Endothelial cell of umbilical vein (primary cell): ENCODE measurements around the gene ABTB1.

ENCODE experiments used
- EZH2 ChIP-seq: IDR thresholded peaks from 2 replicates; pipeline ENCODE4 v1.6.1; 2012; ENCODE audit warnings: borderline replicate concordance, low read depth, mild to moderate bottlenecking, moderate library complexity, low read length, inconsistent platforms; ENCODE audit not compliant: severe bottlenecking
- FOS ChIP-seq: IDR thresholded peaks from 2 replicates; pipeline ENCODE4 v1.6.1; 2011; ENCODE audit warnings: mild to moderate bottlenecking, low read length, moderate library complexity, borderline replicate concordance; ENCODE audit not compliant: insufficient read depth
- MYC ChIP-seq: IDR thresholded peaks from one replicate; pipeline ENCODE4 v1.6.1; 2011; ENCODE audit warnings: mild to moderate bottlenecking, low read depth, low read length
- POLR2A ChIP-seq: IDR thresholded peaks from 2 replicates; pipeline ENCODE4 v1.6.1; 2012; ENCODE audit warnings: low read depth, mild to moderate bottlenecking, control low read depth, low read length
- POLR2AphosphoS5 ChIP-seq: IDR thresholded peaks from 2 replicates; pipeline ENCODE4 v1.6.1; 2012; ENCODE audit warnings: low read depth, mild to moderate bottlenecking, control low read depth, low read length, moderate library complexity; ENCODE audit not compliant: insufficient read depth
- TF ChIP-seq, protein P1 (sequence below), 2 donors: IDR thresholded peaks; 1 replicate in 1 of 2; 2 replicates in 1 of 2; pipeline ENCODE4 v1.5.1; 2011; ENCODE audit warnings: low read length in 2 of 2, mild to moderate bottlenecking in 2 of 2, moderate library complexity in 2 of 2, control low read depth in 1 of 2, inconsistent platforms in 1 of 2, low read depth in 1 of 2; ENCODE audit not compliant: insufficient read depth in 1 of 2; ENCODE audit errors: extremely low read depth in 1 of 2
- TF ChIP-seq, protein P2 (sequence below): IDR thresholded peaks from 2 replicates; pipeline ENCODE4 v1.6.1; 2011; ENCODE audit not compliant: insufficient read depth, insufficient read length

DNA sequence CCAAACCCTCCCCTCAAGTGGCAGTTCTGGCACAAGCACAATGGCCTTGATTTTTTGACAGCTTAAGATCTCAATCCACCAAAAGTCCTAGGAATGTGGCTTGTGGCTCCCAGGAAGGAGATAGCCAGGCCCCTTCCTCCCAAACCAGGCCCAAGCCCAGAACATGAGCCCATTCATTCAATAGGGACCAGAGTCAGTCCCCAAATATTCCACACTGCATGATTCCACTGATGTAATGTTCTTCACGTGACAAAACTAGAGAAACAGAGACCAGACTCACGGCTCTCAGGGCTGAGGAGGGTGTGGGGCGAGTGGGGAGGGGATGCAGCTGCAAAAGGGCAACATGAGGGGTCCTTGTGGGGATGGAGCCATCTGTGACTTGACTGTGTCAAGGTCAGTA is 25.5 kb downstream of the ABTB1 start:
- TF ChIP-seq, protein P1, sequence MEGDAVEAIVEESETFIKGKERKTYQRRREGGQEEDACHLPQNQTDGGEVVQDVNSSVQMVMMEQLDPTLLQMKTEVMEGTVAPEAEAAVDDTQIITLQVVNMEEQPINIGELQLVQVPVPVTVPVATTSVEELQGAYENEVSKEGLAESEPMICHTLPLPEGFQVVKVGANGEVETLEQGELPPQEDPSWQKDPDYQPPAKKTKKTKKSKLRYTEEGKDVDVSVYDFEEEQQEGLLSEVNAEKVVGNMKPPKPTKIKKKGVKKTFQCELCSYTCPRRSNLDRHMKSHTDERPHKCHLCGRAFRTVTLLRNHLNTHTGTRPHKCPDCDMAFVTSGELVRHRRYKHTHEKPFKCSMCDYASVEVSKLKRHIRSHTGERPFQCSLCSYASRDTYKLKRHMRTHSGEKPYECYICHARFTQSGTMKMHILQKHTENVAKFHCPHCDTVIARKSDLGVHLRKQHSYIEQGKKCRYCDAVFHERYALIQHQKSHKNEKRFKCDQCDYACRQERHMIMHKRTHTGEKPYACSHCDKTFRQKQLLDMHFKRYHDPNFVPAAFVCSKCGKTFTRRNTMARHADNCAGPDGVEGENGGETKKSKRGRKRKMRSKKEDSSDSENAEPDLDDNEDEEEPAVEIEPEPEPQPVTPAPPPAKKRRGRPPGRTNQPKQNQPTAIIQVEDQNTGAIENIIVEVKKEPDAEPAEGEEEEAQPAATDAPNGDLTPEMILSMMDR (IDR thresholded peaks at IDR 0.05; ENCODE audit: extremely low read depth in 1 of 2, insufficient read depth in 1 of 2, low read depth in 1 of 2, low read length in 2 of 2) = no peak
- TF ChIP-seq POLR2AphosphoS5 (no peak), POLR2A (no peak), FOS (no peak), EZH2 (no peak), MYC (no peak)
- TF ChIP-seq, protein P2, sequence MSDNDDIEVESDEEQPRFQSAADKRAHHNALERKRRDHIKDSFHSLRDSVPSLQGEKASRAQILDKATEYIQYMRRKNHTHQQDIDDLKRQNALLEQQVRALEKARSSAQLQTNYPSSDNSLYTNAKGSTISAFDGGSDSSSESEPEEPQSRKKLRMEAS = no peak
